Heart right ventricle (tissue), 16 donors: ENCODE data around the gene PCDHGA1. TPM values are rescaled to one million over a fixed set of nuclear protein-coding genes. Genes with fewer than 3 reads are reported as not detected.

ENCODE experiments used
- ATAC-seq, 8 donors: fragments of 200-7000 bp; cut with Tn5 transposase; one replicate each; pipeline ENCODE4 v1.9.1; 2020; ENCODE audit warnings: mild to moderate bottlenecking in 8 of 8, moderate library complexity in 8 of 8, moderate number of reproducible peaks in 1 of 8
- DNase-seq, 2 donors: peaks; one replicate each; pipeline ENCODE4 v3.0.0-alpha.2; 2020
- H3K27ac ChIP-seq, 10 donors: fragments of 200-600 bp; sonication (generic) in 2 of 10; one replicate each; pipeline versions ENCODE4 v1.5.0 to v1.8.0; 2020 to 2022; ENCODE audit warnings: mild to moderate bottlenecking in 3 of 10
- H3K27me3 ChIP-seq, 7 donors: fragments of 200-600 bp; one replicate each; pipeline ENCODE4 v1.8.0; 2021 to 2022; ENCODE audit warnings: mild to moderate bottlenecking in 2 of 7
- H3K36me3 ChIP-seq, 9 donors: fragments of 200-600 bp; sonication (generic) in 1 of 9; one replicate each; pipeline versions ENCODE4 v1.5.0 to v1.8.0; 2020 to 2022; ENCODE audit warnings: mild to moderate bottlenecking in 2 of 9
- H3K4me1 ChIP-seq, 9 donors: fragments of 200-600 bp; sonication (generic) in 1 of 9; one replicate each; pipeline versions ENCODE4 v1.5.0 to v1.8.0; 2020 to 2022; ENCODE audit warnings: mild to moderate bottlenecking in 4 of 9
- H3K4me3 ChIP-seq, 10 donors: fragments of 200-600 bp; sonication (generic) in 2 of 10; one replicate each; pipeline versions ENCODE4 v1.5.0 to v1.8.0; 2020 to 2022; ENCODE audit warnings: mild to moderate bottlenecking in 7 of 10, moderate library complexity in 2 of 10
- H3K9me3 ChIP-seq, 11 donors: fragments of 200-600 bp in 10 of 11; sonication (generic) in 2 of 11; one replicate each; pipeline versions ENCODE4 v1.5.0 to v1.8.0; 2013 to 2022; ENCODE audit warnings: mild to moderate bottlenecking in 2 of 11, control low read depth in 1 of 11, moderate library complexity in 1 of 11
- WGBS, 2 donors: extraction: QIAGEN DNeasy Blood & Tissue Kit; methylation state at CpG; one replicate each; pipeline ENCODE4 v1.1.7; 2013; ENCODE audit warnings: inconsistent platforms in 1 of 2; 5-methylcytosine and 5-hydroxymethylcytosine counted together
- intact Hi-C, 10 donors: fragments of 100-400 bp; cut with DNase I; formaldehyde crosslinking; loops; one replicate each; pipeline versions ENCODE4 v1.11.1 to v1.14.2; 2022
- polyA plus RNA-seq, 2 donors: library from polyadenylated mRNA; stranded (reverse); fragments of 200-250 nt; gene quantifications; one replicate each; pipeline ENCODE4 v1.2.3, GENCODE V29; 2013
- total RNA-seq, 10 donors: library from RNA; stranded (reverse); fragmentation: NEBNext Ultra II Directional in 3 of 10; extraction: Animal tissue kit (Norgen Biotek cat#: 25700) in 3 of 10; gene quantifications; one replicate each; pipeline versions ENCODE4 v1.2.1 to v1.2.4, GENCODE V29; 2021 to 2023
- TF ChIP-seq, protein P1 (sequence below), 9 donors: fragments of 200-600 bp; sonication (generic) in 2 of 9; IDR thresholded peaks; one replicate each; pipeline versions ENCODE4 v1.5.0 to v1.8.0; 2021 to 2022; ENCODE audit warnings: antibody characterized with exemption in 9 of 9, mild to moderate bottlenecking in 5 of 9, moderate library complexity in 1 of 9
- donor health status: Arrhythmogenic right ventricular cardiomyopathy.
- donor health status: ischemic (EF 13 %, LVEDD 7.1; RV severe dilation, severe dysfunction).
- donor health status: healthy with polysubstance abuse.
- donor health status: DM: no; HTN: yes; CAD: no.
- donor health status: DM: no; HTN: no; CAD: no.
- donor health status: ischemic (EF 25% LVEDD 6.9; RV normal size, moderate dysfunction).
- donor health status: ischemic (EF 25% LVEDD 5.7; RV mildly dilated, moderate dysfunction).
- donor health status: healthy.
- donor health status: DM: yes; HTN: yes; CAD: no.
- donor health status: Ischemic cardiomyopathy.
- donor health status: ischemic (EF 35%, LVEDD 5.7; RV mildly dilated, moderate dysfunction).
- donor health status: nonischemic (EF 11% LVEDD 7.7; RV severe dilation, severe dysfunction).
- donor health status: DM: yes; HTN: yes; CAD: no.
- donor health status: PGD.
- donor health status: ischemic (EF 29% LVEDD 5.4; RV normal size, mild dysfunction).
- donor health status: nonischemic (EF 23%, LVEDD 6.1; RV moderate dilation, normal function).

PCDHGA1 gene
- total and polyA plus RNA-seq, 12 donors: 0.57 to 5.0 (median 2.6) TPM

DNA sequence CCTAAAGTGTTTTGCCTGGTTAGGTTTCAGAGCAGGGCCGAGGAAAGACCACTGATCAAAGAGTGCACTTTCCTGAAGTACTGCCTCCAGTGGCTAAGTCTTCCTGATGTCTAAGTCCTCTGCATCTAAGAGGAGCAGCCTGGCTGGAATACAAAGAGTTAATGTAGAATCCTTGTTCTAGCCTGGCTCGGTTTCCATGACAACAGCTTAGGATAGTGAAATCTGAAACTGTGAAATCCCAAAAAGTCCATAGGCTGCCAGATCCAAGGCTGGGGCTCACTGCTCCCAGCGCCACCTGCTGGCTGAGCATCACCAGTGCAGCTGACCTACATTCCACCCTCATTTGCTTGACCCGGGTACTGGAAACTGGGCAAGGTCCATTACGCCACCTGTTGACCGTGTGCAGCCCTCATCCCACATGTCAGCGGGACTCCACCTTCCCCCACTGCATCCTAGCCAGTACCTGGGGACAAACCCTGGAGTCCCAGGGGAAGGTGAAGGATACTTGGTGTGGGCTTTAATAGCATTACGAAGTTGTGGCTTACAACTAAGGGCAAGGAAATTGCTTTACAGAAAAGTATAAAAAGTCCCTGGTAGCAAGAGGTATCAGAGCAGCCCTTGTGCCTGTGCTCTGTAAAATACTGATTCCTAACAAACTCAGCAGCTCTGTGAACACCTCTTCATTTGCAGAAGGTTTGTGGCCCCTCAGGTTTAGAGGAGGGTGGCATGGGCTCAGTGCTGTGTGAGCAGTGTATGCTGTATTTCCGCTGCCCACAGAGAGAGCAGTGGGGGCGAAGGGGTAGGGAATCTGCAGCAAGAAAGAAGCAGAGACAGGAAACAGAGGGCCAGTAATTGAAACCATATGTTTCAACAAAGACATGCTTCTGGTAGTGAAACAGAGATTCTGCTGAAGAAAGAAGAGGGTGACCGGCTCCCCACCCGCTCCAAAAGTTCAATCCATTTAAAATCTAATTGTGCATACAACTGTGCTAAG lies 194.6 kb downstream of the PCDHGA1 start:
- intact Hi-C loops: loop anchor here (1.0 to 10.0 kb wide), 17 partner anchors 16 to 113 kb away; partner anchors contain the start of genes PCDHGB7 (in 6 of the 10), PCDHGA12 (in 5 of the 10), PCDHGC3 (in 3 of the 10) and PCDHGA10 (in 2 of the 10)
- 30 to 37% methylated on average over 12 of the region's 12 CpGs for WGBS, 2 donors
- no peak overlapping the region for H3K4me3 ChIP-seq
- peaks cover 0 to 83% (median 12%) of the 10 kb centered on the region in 9 donors for H3K36me3 ChIP-seq
- no peaks in the 10 kb centered on the region for H3K9me3 ChIP-seq
- peak overlapping the region in 9 of 10 donors; percentile 52 to 94 (median 71) for H3K27ac ChIP-seq
- ATAC-seq (peak; percentile 64 to 76 (median 72)), DNase-seq (peak; percentile 84 to 91)
- H3K4me1 ChIP-seq: peaks cover 16 to 87% (median 75%) of the 10 kb centered on the region in 9 donors
- TF ChIP-seq, protein P1, sequence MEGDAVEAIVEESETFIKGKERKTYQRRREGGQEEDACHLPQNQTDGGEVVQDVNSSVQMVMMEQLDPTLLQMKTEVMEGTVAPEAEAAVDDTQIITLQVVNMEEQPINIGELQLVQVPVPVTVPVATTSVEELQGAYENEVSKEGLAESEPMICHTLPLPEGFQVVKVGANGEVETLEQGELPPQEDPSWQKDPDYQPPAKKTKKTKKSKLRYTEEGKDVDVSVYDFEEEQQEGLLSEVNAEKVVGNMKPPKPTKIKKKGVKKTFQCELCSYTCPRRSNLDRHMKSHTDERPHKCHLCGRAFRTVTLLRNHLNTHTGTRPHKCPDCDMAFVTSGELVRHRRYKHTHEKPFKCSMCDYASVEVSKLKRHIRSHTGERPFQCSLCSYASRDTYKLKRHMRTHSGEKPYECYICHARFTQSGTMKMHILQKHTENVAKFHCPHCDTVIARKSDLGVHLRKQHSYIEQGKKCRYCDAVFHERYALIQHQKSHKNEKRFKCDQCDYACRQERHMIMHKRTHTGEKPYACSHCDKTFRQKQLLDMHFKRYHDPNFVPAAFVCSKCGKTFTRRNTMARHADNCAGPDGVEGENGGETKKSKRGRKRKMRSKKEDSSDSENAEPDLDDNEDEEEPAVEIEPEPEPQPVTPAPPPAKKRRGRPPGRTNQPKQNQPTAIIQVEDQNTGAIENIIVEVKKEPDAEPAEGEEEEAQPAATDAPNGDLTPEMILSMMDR (IDR thresholded peaks at IDR 0.05): peak; percentile 98 to 100 (median 99)
- no peaks in the 10 kb centered on the region for H3K27me3 ChIP-seq

DNA sequence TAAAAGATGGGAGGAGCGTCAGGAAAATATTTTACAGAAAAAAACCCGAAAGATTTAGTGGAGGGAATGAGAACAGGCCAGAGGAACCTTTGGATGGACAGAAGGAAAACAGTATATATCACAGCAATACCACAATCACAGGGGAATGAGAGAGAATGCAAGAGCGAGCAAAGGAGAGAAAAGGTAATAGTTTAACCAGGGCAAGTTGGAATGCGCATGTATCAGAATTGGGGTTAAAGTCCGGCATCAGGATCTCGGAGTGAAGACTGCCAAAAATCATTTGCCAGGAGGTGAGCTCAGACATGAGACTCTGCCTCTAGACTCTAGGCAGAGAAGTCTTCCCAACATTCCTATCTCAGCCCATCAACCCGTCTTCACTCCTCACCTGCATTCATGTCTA lies 195.3 kb downstream of the PCDHGA1 start:
- no peak for DNase-seq
- peaks cover 0 to 83% (median 12%) of the 10 kb centered on the region in 9 donors for H3K36me3 ChIP-seq

DNA sequence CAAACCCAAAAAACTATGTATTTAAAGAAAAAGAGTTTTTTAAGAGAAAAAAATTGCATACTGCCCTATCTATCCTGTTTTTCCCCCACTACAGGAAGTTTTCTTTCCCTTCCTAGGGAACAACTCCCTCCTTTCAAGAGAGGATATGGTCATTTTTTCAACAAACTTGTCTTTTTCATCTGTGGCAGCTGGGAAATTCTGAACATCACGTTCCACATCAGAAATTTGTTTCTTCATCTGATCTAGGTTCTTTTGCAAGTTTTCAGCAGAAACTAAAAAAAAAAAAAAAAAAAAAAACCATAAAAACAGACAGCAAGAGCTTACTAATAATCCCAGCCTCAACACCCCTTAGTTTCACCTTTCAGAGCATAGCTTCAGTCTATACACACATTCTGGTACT lies 197.1 kb downstream of the PCDHGA1 start:
- H3K4me1 ChIP-seq: peaks cover 4 to 69% (median 59%) of the 10 kb centered on the region in 9 donors
- H3K36me3 ChIP-seq: peaks cover 0 to 93% (median 12%) of the 10 kb centered on the region in 9 donors

More for the DNA sequence above, 195.3 kb downstream of the PCDHGA1 start:
- intact Hi-C loops: loop anchor here in 8 of 10 donors (1.0 to 10.0 kb wide), 11 partner anchors 17 to 113 kb away; partner anchors contain the start of genes PCDHGB7 (in 3 of the 8), PCDHGA10 (in 2 of the 8), PCDHGA12 (in 2 of the 8) and PCDHGA11 (in 1 of the 8)
- peaks cover 13 to 87% (median 75%) of the 10 kb centered on the region in 9 donors for H3K4me1 ChIP-seq
- H3K9me3 ChIP-seq: no peaks in the 10 kb centered on the region
- peak overlapping the region in 9 of 10 donors; percentile 52 to 94 (median 71) for H3K27ac ChIP-seq
- no peak for ATAC-seq
- WGBS, 2 donors: 73 to 80% methylated on average over 7 of the region's 7 CpGs
- H3K27me3 ChIP-seq: no peaks in the 10 kb centered on the region
- TF ChIP-seq, protein P1 (IDR thresholded peaks at IDR 0.05): no peak
- no peak overlapping the region for H3K4me3 ChIP-seq

More for the DNA sequence above, 197.1 kb downstream of the PCDHGA1 start:
- H3K4me3 ChIP-seq: no peak overlapping the region
- H3K27ac ChIP-seq: peak overlapping the region in 9 of 10 donors; percentile 46 to 91 (median 86)
- no peaks in the 10 kb centered on the region for H3K27me3 ChIP-seq
- no peaks in the 10 kb centered on the region for H3K9me3 ChIP-seq
- DNase-seq: no peak
- intact Hi-C loops: loop anchor here in 5 of 10 donors (5.0 to 10.0 kb wide), 6 partner anchors 35 to 115 kb away; partner anchors contain the start of genes PCDHGB7 (in 3 of the 5), PCDHGA10 (in 2 of the 5), PCDHGA11 (in 1 of the 5) and PCDHGA12 (in 1 of the 5)
- WGBS, 2 donors: 52 to 57% methylated on average over 1 of the region's 1 CpG
- TF ChIP-seq, protein P1 (IDR thresholded peaks at IDR 0.05): no peak
- ATAC-seq: no peak
